DOHH2 (cell line): ENCODE results near the gene COL9A2.

Source experiments
- H3F3A ChIP-seq: fragments of 200-600 bp; sonication (generic), shearing (Covaris generic); 2 replicates; pipeline ENCODE4 v1.6.0; 2016; ENCODE audit warnings: antibody characterized with exemption, mild to moderate bottlenecking; ENCODE audit not compliant: control insufficient read depth, insufficient read depth
- H3K27ac ChIP-seq: fragments of 200-600 bp; sonication (generic); 2 replicates; pipeline ENCODE4 v1.5.1; 2014; ENCODE audit warnings: low read depth, mild to moderate bottlenecking, low read length, moderate library complexity
- H3K27me3 ChIP-seq: fragments of 200-600 bp; sonication (generic); 2 replicates; pipeline ENCODE4 v1.6.1; 2014; ENCODE audit warnings: mild to moderate bottlenecking, low read length, mixed read lengths; ENCODE audit not compliant: control insufficient read depth
- H3K36me3 ChIP-seq: fragments of 200-600 bp; sonication (generic); 2 replicates; pipeline ENCODE4 v1.6.1; 2014; ENCODE audit warnings: mild to moderate bottlenecking, low read length, moderate library complexity, mixed read lengths; ENCODE audit not compliant: control insufficient read depth
- H3K4me1 ChIP-seq: fragments of 200-600 bp; sonication (generic); 2 replicates; pipeline ENCODE4 v1.6.1; 2014; ENCODE audit warnings: mild to moderate bottlenecking, low read length, mixed read lengths; ENCODE audit not compliant: control insufficient read depth
- H3K4me2 ChIP-seq: fragments of 200-600 bp; sonication (generic); 2 replicates; pipeline ENCODE4 v1.6.0; 2014; ENCODE audit warnings: mild to moderate bottlenecking, low read length, moderate library complexity
- H3K4me3 ChIP-seq: fragments of 200-600 bp; sonication (generic); 2 replicates; pipeline ENCODE4 v1.5.1; 2014; ENCODE audit warnings: mild to moderate bottlenecking, low read length, mixed read lengths
- H3K79me2 ChIP-seq: fragments of 200-600 bp; sonication (generic); 2 replicates; pipeline ENCODE4 v1.6.1; 2014; ENCODE audit warnings: mild to moderate bottlenecking, low read length, mixed read lengths; ENCODE audit not compliant: control insufficient read depth
- H3K9me2 ChIP-seq: fragments of 200-600 bp; sonication (generic); replicated peaks from 2 replicates; pipeline ENCODE4 v1.6.1; 2014; ENCODE audit warnings: mild to moderate bottlenecking, low read length, mixed read lengths; ENCODE audit not compliant: control insufficient read depth
- H3K9me3 ChIP-seq: fragments of 200-600 bp; sonication (generic); 2 replicates; pipeline ENCODE4 v1.6.1; 2014; ENCODE audit warnings: antibody characterized with exemption, low read length, mixed read lengths; ENCODE audit not compliant: control insufficient read depth, insufficient read depth
- H4K20me1 ChIP-seq: fragments of 200-600 bp; sonication (generic); 2 replicates; pipeline ENCODE4 v1.6.0; 2014; ENCODE audit warnings: low read depth, mild to moderate bottlenecking, antibody characterized with exemption, low read length, moderate library complexity; ENCODE audit not compliant: control insufficient read depth, insufficient read depth
- CTCF ChIP-seq: fragments of 200-600 bp; sonication (generic); IDR thresholded peaks from one replicate; pipeline ENCODE4 v1.5.1; 2014; ENCODE audit warnings: antibody characterized with exemption, mild to moderate bottlenecking, low read depth, low read length; ENCODE audit not compliant: poor library complexity, severe bottlenecking
- EZH2phosphoT487 ChIP-seq: fragments of 200-600 bp; sonication (generic); IDR thresholded peaks from 2 replicates; pipeline ENCODE4 v1.6.1; 2017; ENCODE audit warnings: borderline replicate concordance, mild to moderate bottlenecking, antibody characterized with exemption, low read length, moderate library complexity, mixed read lengths

Gene COL9A2

GRCh38 chr1:40276122-40276521, 41.0 kb downstream of the COL9A2 start:
- Histone ChIP-seq H3K4me2 (no peak overlapping the region), H3F3A (no peaks in the 10 kb centered on the region), H3K9me2 (no peaks in the 10 kb centered on the region), H3K4me3 (no peak overlapping the region), H3K36me3 (peaks cover 56% of the 10 kb centered on the region), H4K20me1 (no peaks in the 10 kb centered on the region), H3K4me1 (no peaks in the 10 kb centered on the region), H3K79me2 (no peaks in the 10 kb centered on the region), H3K27me3 (no peaks in the 10 kb centered on the region), H3K27ac (no peak overlapping the region), H3K9me3 (no peaks in the 10 kb centered on the region)
- TF ChIP-seq EZH2phosphoT487 = no peak
- TF ChIP-seq CTCF = no peak

- TF ChIP-seq CTCF (no peak), EZH2phosphoT487 (no peak)
- 0 out of 2 replicates have a peak, but pooled peaks cover 3% of the 10 kb centered on the region for H3F3A ChIP-seq
- H3K9me2 ChIP-seq = no peaks in the 10 kb centered on the region
- H3K27ac ChIP-seq = no peak overlapping the region
- peaks cover 65% of the 10 kb centered on the region for H3K36me3 ChIP-seq
- H4K20me1 ChIP-seq = no peaks in the 10 kb centered on the region
- H3K79me2 ChIP-seq = no peaks in the 10 kb centered on the region
- no peaks in the 10 kb centered on the region for H3K4me1 ChIP-seq
- no peak overlapping the region for H3K4me3 ChIP-seq
- no peak overlapping the region for H3K4me2 ChIP-seq
- no peaks in the 10 kb centered on the region for H3K9me3 ChIP-seq
- H3K27me3 ChIP-seq = no peaks in the 10 kb centered on the region
These were observed 42.8 kb downstream of the COL9A2 start for GRCh38 chr1:40274331-40274730.

GRCh38 chr1:40273547-40274166, 43.4 kb downstream of the COL9A2 start:
- no peaks in the 10 kb centered on the region for H3K27me3 ChIP-seq
- no peak for TF ChIP-seq CTCF
- TF ChIP-seq EZH2phosphoT487 = no peak
- no peaks in the 10 kb centered on the region for H3K9me3 ChIP-seq
- H3K27ac ChIP-seq = no peak overlapping the region
- H3K9me2 ChIP-seq = no peaks in the 10 kb centered on the region
- no peak overlapping the region for H3K4me3 ChIP-seq
- H3K4me2 ChIP-seq = no peak overlapping the region
- H3K36me3 ChIP-seq = peaks cover 62% of the 10 kb centered on the region
- H3K4me1 ChIP-seq = no peaks in the 10 kb centered on the region
- H4K20me1 ChIP-seq = no peaks in the 10 kb centered on the region
- H3F3A ChIP-seq = 0 out of 2 replicates have a peak, but pooled peaks cover 3% of the 10 kb centered on the region
- H3K79me2 ChIP-seq = no peaks in the 10 kb centered on the region
